ENCODE data around the gene TRIM26.

GRCh38 chr6:30212865-30213666 is at the start of gene TRIM26:
- TF ChIP-seq, protein P1, sequence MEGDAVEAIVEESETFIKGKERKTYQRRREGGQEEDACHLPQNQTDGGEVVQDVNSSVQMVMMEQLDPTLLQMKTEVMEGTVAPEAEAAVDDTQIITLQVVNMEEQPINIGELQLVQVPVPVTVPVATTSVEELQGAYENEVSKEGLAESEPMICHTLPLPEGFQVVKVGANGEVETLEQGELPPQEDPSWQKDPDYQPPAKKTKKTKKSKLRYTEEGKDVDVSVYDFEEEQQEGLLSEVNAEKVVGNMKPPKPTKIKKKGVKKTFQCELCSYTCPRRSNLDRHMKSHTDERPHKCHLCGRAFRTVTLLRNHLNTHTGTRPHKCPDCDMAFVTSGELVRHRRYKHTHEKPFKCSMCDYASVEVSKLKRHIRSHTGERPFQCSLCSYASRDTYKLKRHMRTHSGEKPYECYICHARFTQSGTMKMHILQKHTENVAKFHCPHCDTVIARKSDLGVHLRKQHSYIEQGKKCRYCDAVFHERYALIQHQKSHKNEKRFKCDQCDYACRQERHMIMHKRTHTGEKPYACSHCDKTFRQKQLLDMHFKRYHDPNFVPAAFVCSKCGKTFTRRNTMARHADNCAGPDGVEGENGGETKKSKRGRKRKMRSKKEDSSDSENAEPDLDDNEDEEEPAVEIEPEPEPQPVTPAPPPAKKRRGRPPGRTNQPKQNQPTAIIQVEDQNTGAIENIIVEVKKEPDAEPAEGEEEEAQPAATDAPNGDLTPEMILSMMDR (IDR thresholded peaks at IDR 0.05; ENCODE audit: insufficient read depth, low read length, poor library complexity, severe bottlenecking) = no peak
- no peak for TF ChIP-seq EZH2phosphoT487 (conservative IDR thresholded peaks at IDR 0.05; ENCODE audit: low read length)

Data from SU-DHL-6 (cell line).